Calu3 (cell line): ENCODE results near the gene TMEM240. TPM values are rescaled to one million over a fixed set of nuclear protein-coding genes. Genes with fewer than 3 reads are reported as not detected.

Experiments used
- BruUV-seq: library from RNA; stranded (reverse); fragments of 400-500 nt; replicated peaks from 2 replicates; lab custom pipeline; 2021; lab: Mats Ljungman, UMichigan
- CTCF ChIA-PET: fragments of 300-600 bp; sonication (Branson Sonifier 250); formaldehyde crosslinking; loops from one replicate; lab custom pipeline; 2022; ENCODE audit warnings: antibody characterized with exemption; lab: Charles Lee
- DNase-seq: peaks from one replicate; pipeline ENCODE4 v3.0.0; 2022
- H3K27ac Mint-ChIP-seq: one replicate; pipeline ENCODE4 v1.8.0; 2022; ENCODE audit warnings: mixed read lengths; ENCODE audit not compliant: unreplicated experiment
- H3K27me3 Mint-ChIP-seq: one replicate; pipeline ENCODE4 v1.8.0; 2022; ENCODE audit warnings: mixed read lengths; ENCODE audit not compliant: unreplicated experiment
- H3K36me3 Mint-ChIP-seq: one replicate; pipeline ENCODE4 v1.8.0; 2022; ENCODE audit warnings: mild to moderate bottlenecking, moderate library complexity, mixed read lengths; ENCODE audit not compliant: insufficient read depth, unreplicated experiment
- H3K4me1 Mint-ChIP-seq: one replicate; pipeline ENCODE4 v1.8.0; 2022; ENCODE audit warnings: mild to moderate bottlenecking, low read depth, mixed read lengths; ENCODE audit not compliant: unreplicated experiment
- H3K4me3 Mint-ChIP-seq: one replicate; pipeline ENCODE4 v1.8.0; 2022; ENCODE audit warnings: mild to moderate bottlenecking, low read depth, moderate library complexity, mixed read lengths; ENCODE audit not compliant: unreplicated experiment
- H3K9me3 Mint-ChIP-seq: one replicate; pipeline ENCODE4 v1.8.0; 2022; ENCODE audit warnings: low read depth, mixed read lengths; ENCODE audit not compliant: unreplicated experiment
- intact Hi-C: fragments of 100-400 bp; cut with micrococcal nuclease; formaldehyde crosslinking; loops from one replicate; pipeline ENCODE4 v1.10.0; 2022; ENCODE audit not compliant: unreplicated experiment
- total RNA-seq: library from RNA; stranded (reverse); gene quantifications from 2 replicates; pipeline ENCODE4 v1.2.3, GENCODE V29; 2022
- TF ChIP-seq, protein P1 (sequence below): fragments of 200-600 bp; IDR thresholded peaks from one replicate; pipeline ENCODE4 v1.8.0; 2022; ENCODE audit warnings: antibody characterized with exemption; ENCODE audit not compliant: unreplicated experiment

TMEM240 gene
- total RNA-seq, 1 experiment from 2014 or later = 5.1 TPM

DNA sequence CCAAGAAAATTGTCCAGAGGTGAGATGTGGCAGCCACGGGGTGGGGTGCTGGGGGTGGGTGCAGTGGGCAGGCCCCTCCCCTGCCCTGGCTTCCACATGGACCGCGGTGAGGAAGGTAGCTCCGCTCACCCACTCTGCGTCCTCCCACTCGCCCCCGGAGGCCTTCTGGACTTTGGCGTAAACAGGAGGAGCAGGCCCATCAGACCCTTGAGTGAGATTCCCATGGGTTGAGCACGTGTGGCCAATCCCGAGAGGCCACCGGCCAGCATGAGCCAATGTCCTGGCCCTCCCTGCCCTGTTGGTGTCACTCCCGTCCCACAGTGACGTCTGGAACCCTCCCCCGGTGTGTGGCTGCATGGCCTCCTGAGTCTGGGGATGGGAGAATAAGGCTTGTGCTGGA is 8.2 kb upstream of the TMEM240 start:
- CTCF ChIA-PET = no interaction called here
- intact Hi-C loops = no loop called here
- no peak overlapping the region for H3K27ac Mint-ChIP-seq

DNA sequence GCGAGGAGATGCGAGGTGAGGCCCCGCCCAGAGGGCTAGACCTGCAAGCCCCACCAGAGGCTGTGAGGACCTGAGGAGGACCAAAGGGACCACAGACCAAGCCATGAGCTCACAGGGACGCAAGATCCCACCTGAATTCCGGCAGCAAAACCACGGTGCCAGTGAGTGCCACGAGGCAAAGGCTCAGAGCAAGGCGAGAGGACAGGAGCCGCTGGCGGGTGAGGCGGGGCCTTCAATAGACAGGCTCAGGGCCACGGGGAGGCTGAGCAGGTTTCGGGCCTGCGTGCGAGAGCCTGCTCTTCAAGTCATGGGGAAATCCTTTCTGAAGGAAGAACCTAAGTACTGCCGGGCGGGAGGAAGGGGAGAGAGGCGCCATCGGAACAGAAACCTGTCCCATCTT is 7.1 kb upstream of the TMEM240 start:
- H3K27me3 Mint-ChIP-seq = no peaks in the 10 kb centered on the region
- CTCF ChIA-PET = no interaction called here
- intact Hi-C loops = no loop called here
- H3K9me3 Mint-ChIP-seq = no peaks in the 10 kb centered on the region
- no peak overlapping the region for H3K4me3 Mint-ChIP-seq
- H3K36me3 Mint-ChIP-seq = peaks cover 42% of the 10 kb centered on the region
- no TSS peak for BruUV-seq
- H3K4me1 Mint-ChIP-seq = no peaks in the 10 kb centered on the region
- TF ChIP-seq, protein P1, sequence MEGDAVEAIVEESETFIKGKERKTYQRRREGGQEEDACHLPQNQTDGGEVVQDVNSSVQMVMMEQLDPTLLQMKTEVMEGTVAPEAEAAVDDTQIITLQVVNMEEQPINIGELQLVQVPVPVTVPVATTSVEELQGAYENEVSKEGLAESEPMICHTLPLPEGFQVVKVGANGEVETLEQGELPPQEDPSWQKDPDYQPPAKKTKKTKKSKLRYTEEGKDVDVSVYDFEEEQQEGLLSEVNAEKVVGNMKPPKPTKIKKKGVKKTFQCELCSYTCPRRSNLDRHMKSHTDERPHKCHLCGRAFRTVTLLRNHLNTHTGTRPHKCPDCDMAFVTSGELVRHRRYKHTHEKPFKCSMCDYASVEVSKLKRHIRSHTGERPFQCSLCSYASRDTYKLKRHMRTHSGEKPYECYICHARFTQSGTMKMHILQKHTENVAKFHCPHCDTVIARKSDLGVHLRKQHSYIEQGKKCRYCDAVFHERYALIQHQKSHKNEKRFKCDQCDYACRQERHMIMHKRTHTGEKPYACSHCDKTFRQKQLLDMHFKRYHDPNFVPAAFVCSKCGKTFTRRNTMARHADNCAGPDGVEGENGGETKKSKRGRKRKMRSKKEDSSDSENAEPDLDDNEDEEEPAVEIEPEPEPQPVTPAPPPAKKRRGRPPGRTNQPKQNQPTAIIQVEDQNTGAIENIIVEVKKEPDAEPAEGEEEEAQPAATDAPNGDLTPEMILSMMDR = no peak
- H3K27ac Mint-ChIP-seq = no peak overlapping the region
- no peak for DNase-seq

More for the DNA sequence above, 8.2 kb upstream of the TMEM240 start:
- BruUV-seq = no TSS peak
- no peaks in the 10 kb centered on the region for H3K9me3 Mint-ChIP-seq
- no peak for DNase-seq
- H3K4me1 Mint-ChIP-seq = no peaks in the 10 kb centered on the region
- H3K27me3 Mint-ChIP-seq = no peaks in the 10 kb centered on the region
- no peak overlapping the region for H3K4me3 Mint-ChIP-seq
- peaks cover 42% of the 10 kb centered on the region for H3K36me3 Mint-ChIP-seq
- TF ChIP-seq, protein P1 = no peak

DNA sequence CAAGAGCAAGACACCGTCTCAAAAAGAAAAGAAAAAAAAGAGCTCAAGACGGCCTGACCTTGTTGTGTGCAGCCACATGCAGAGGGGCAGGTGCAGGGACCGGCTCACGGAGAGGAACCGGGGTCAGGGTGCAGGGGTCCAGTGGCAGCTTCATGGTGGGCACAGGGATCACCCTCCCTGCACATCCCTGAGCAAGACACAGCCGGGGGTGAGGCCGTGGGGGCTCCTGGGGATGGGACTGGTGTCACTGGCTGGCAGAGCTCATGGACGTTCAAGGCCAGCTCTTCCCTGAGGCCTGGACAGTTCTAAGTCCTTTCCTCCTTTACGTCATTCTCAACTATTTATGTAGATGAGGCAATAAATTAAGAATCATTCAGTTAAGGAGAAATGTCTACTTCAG is 6.6 kb upstream of the TMEM240 start:
- Mint-ChIP-seq H3K27ac (no peak overlapping the region), H3K4me1 (no peaks in the 10 kb centered on the region), H3K4me3 (no peak overlapping the region), H3K36me3 (peaks cover 40% of the 10 kb centered on the region), H3K27me3 (no peaks in the 10 kb centered on the region), H3K9me3 (no peaks in the 10 kb centered on the region)
- intact Hi-C loops = no loop called here
- CTCF ChIA-PET = no interaction called here
- TF ChIP-seq, protein P1 = no peak
- BruUV-seq = no TSS peak
- DNase-seq = no peak

DNA sequence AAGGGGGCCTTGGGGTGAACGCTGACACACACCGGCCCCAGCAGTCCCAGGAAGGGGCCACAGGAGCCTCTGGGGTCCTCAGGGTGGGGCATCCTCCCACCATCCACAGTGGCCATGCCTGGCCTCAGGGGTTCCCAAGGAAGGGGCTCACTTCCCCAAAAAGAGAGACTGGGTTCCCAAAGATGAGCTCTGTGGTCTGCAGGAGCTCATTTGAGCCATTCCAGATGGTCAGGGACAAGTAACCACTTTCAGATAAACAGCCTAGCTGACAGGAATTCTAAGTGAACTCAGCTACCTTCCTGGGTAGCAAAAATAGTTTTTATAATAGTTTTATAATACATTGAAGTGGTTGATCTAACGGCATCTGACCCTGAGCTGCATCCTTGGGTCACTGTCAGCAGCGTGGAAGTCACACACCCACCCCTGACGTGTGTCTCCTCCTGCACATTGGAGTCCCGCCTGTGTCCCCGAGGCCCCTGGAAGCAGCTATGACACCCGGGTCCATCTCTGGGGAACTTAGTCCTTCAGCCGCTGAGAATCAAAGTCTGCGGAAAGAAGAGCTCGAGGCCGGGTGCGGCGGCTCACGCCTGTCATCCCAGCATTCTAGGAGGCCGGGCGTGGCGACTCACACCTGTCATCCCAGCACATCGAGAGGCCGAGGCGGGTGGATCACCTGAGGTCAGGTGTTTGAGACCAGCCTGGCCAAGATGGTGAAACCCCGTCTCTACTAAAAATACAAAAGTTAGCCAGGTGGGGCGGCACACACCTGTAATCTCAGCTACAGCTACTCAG is 5.7 kb upstream of the TMEM240 start:
- intact Hi-C loops = no loop called here
- no peaks in the 10 kb centered on the region for H3K9me3 Mint-ChIP-seq
- no peaks in the 10 kb centered on the region for H3K4me1 Mint-ChIP-seq
- no peak overlapping the region for H3K27ac Mint-ChIP-seq
- H3K27me3 Mint-ChIP-seq = no peaks in the 10 kb centered on the region
- no TSS peak for BruUV-seq
- H3K36me3 Mint-ChIP-seq = peaks cover 41% of the 10 kb centered on the region
- TF ChIP-seq, protein P1 = no peak
- DNase-seq = no peak
- H3K4me3 Mint-ChIP-seq = no peak overlapping the region
- CTCF ChIA-PET = no interaction called here
